ENCODE data around the gene CDH19.

CDH19 gene

GRCh38 chr18:66562279-66562678, 41.6 kb downstream of the CDH19 start:
- Histone ChIP-seq H3K4me1 (no peaks in the 10 kb centered on the region), H3K4me3 (ENCODE audit: low read depth, low read length) (no peak overlapping the region), H3K9me3 (no peaks in the 10 kb centered on the region), H3K36me3 (no peaks in the 10 kb centered on the region), H3K27me3 (no peaks in the 10 kb centered on the region)
- no peak for DNase-seq
- TF ChIP-seq, protein P1, sequence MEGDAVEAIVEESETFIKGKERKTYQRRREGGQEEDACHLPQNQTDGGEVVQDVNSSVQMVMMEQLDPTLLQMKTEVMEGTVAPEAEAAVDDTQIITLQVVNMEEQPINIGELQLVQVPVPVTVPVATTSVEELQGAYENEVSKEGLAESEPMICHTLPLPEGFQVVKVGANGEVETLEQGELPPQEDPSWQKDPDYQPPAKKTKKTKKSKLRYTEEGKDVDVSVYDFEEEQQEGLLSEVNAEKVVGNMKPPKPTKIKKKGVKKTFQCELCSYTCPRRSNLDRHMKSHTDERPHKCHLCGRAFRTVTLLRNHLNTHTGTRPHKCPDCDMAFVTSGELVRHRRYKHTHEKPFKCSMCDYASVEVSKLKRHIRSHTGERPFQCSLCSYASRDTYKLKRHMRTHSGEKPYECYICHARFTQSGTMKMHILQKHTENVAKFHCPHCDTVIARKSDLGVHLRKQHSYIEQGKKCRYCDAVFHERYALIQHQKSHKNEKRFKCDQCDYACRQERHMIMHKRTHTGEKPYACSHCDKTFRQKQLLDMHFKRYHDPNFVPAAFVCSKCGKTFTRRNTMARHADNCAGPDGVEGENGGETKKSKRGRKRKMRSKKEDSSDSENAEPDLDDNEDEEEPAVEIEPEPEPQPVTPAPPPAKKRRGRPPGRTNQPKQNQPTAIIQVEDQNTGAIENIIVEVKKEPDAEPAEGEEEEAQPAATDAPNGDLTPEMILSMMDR (IDR thresholded peaks at IDR 0.05; ENCODE audit: low read depth, low read length), result no peak

- Histone ChIP-seq H3K36me3 (no peaks in the 10 kb centered on the region), H3K4me1 (no peaks in the 10 kb centered on the region), H3K9me3 (no peaks in the 10 kb centered on the region), H3K4me3 (ENCODE audit: low read depth, low read length) (no peak overlapping the region), H3K27me3 (no peaks in the 10 kb centered on the region)
- peak; percentile 5 for DNase-seq
- TF ChIP-seq, protein P1 (IDR thresholded peaks at IDR 0.05; ENCODE audit: low read depth, low read length), result peak; percentile 53
Observed at GRCh38 chr18:66560094-66560493, 43.8 kb downstream of the CDH19 start.

DNA sequence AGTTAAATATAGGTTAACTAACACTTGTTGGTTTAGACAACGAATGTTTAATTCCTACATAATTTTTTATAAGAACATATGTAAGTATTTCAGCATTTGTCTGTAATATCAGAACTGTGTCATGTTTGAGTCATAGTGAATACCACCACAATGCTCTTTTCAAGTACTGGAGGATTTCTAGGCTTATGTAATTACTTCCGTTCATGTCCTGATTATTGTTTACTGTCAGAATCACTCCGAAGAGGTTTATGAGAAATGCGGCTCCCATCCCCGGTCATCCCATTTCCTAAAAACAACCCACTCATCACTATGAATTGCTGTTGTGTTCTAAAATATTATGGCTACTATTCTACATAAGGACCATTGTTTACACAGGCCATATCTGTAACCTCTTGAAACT, 45.1 kb downstream of the CDH19 start:
- H3K4me1 ChIP-seq, result no peaks in the 10 kb centered on the region
- no peaks in the 10 kb centered on the region for H3K27me3 ChIP-seq
- H3K9me3 ChIP-seq, result no peaks in the 10 kb centered on the region
- no peak overlapping the region for H3K4me3 ChIP-seq (ENCODE audit: low read depth, low read length)
- TF ChIP-seq, protein P1 (IDR thresholded peaks at IDR 0.05; ENCODE audit: low read depth, low read length), result no peak
- H3K36me3 ChIP-seq, result no peaks in the 10 kb centered on the region
- no peak for DNase-seq

DNA sequence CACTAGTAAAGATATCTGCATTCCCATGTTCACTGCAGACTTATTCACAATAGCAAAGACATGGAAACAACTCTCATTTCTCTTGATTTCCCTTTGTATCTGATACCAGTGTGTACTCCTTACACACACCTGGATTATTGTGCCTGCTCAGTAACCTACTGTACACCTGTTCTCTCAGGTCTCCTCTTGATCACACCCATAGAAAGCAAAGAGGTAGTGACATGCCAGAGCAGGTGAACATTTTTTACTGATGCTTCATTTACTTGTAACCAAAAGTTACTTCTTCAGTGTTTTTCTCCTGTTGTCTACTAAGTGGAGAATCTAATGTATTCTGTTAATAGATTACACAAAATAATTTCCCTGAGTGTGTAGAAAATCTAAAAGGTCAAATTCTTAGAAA, 46.8 kb downstream of the CDH19 start:
- Histone ChIP-seq H3K27me3 (no peaks in the 10 kb centered on the region), H3K4me3 (ENCODE audit: low read depth, low read length) (no peak overlapping the region), H3K9me3 (no peaks in the 10 kb centered on the region), H3K4me1 (no peaks in the 10 kb centered on the region), H3K36me3 (no peaks in the 10 kb centered on the region)
- TF ChIP-seq, protein P1 (IDR thresholded peaks at IDR 0.05; ENCODE audit: low read depth, low read length), result no peak
- DNase-seq, result no peak

GRCh38 chr18:66555585-66555984, 48.3 kb downstream of the CDH19 start:
- Histone ChIP-seq H3K4me3 (ENCODE audit: low read depth, low read length) (no peak overlapping the region), H3K36me3 (no peaks in the 10 kb centered on the region), H3K27me3 (no peaks in the 10 kb centered on the region), H3K9me3 (no peaks in the 10 kb centered on the region), H3K4me1 (no peaks in the 10 kb centered on the region)
- DNase-seq, result no peak
- TF ChIP-seq, protein P1 (IDR thresholded peaks at IDR 0.05; ENCODE audit: low read depth, low read length), result no peak

- H3K4me3 ChIP-seq (ENCODE audit: low read depth, low read length), result no peak overlapping the region
- DNase-seq, result no peak
- H3K36me3 ChIP-seq, result no peaks in the 10 kb centered on the region
- H3K27me3 ChIP-seq, result no peaks in the 10 kb centered on the region
- TF ChIP-seq, protein P1 (IDR thresholded peaks at IDR 0.05; ENCODE audit: low read depth, low read length), result no peak
- H3K9me3 ChIP-seq, result no peaks in the 10 kb centered on the region
- no peaks in the 10 kb centered on the region for H3K4me1 ChIP-seq
Observed at GRCh38 chr18:66553824-66554223, 50.1 kb downstream of the CDH19 start.

Measured in BE2C (cell line).